Uterus (tissue), 4 donors: ENCODE measurements around the gene PSMD8. TPM values are rescaled to one million over a fixed set of nuclear protein-coding genes. Genes with fewer than 3 reads are reported as not detected.

Experiments
- DNase-seq, 2 donors: peaks; one replicate each; pipeline ENCODE4 v3.0.0-alpha.2; 2019 to 2020
- H3K27ac ChIP-seq, 2 donors: fragments of 200-600 bp; sonication (generic); 1 replicate in 1 of 2; 2 replicates in 1 of 2; pipeline ENCODE4 v1.5.1; 2016 to 2018
- H3K27me3 ChIP-seq, 2 donors: fragments of 200-600 bp; sonication (generic); one replicate each; pipeline ENCODE4 v1.5.1; 2018 to 2019; ENCODE audit warnings: control low read depth in 1 of 2
- H3K36me3 ChIP-seq, 2 donors: fragments of 200-600 bp; sonication (generic); one replicate each; pipeline ENCODE4 v1.5.1; 2019; ENCODE audit warnings: control low read depth in 1 of 2
- H3K4me1 ChIP-seq, 2 donors: fragments of 200-600 bp; sonication (generic); one replicate each; pipeline ENCODE4 v1.5.1; 2018 to 2019; ENCODE audit warnings: control low read depth in 1 of 2
- H3K4me3 ChIP-seq, 2 donors: fragments of 200-600 bp; sonication (generic); 1 replicate in 1 of 2; 2 replicates in 1 of 2; pipeline ENCODE4 v1.5.1; 2018 to 2019; ENCODE audit warnings: mild to moderate bottlenecking in 1 of 2
- H3K9me3 ChIP-seq, 2 donors: fragments of 200-600 bp; sonication (generic); one replicate each; pipeline ENCODE4 v1.5.1; 2019; ENCODE audit warnings: control low read depth in 1 of 2
- POLR2A ChIP-seq, 2 donors: fragments of 450-650 bp; IDR thresholded peaks; one replicate each; pipeline ENCODE4 v1.6.1; 2016; ENCODE audit warnings: antibody characterized with exemption in 2 of 2, mild to moderate bottlenecking in 1 of 2, moderate library complexity in 1 of 2
- intact Hi-C: fragments of 100-400 bp; cut with DNase I; formaldehyde crosslinking; loops from one replicate; pipeline ENCODE4 v1.15.1; 2023; ENCODE audit warnings: low total_unique reads
- total RNA-seq, 4 donors: library from RNA; depleted of rRNA in 3 of 4; stranded (reverse); fragments of >200 nt in 3 of 4; gene quantifications; one replicate each; pipeline versions ENCODE4 v1.1.0 to v1.2.4, GENCODE V29; 2014 to 2023
- TF ChIP-seq, protein P1 (sequence below), 4 experiments: fragments of 200-600 bp in 2 of 4; fragments of 450-650 bp in 2 of 4; sonication (generic) in 2 of 4; IDR thresholded peaks; one replicate each; pipeline ENCODE4 v1.5.1; 2016 to 2019; ENCODE audit warnings: antibody characterized with exemption in 4 of 4, mild to moderate bottlenecking in 2 of 4, moderate library complexity in 1 of 4
- donor health status: DM: yes; HTN: yes; CAD: no.

The PSMD8 gene
- total RNA-seq, 4 donors from 2014 or later: 67.4 to 156 (median 128) TPM

DNA sequence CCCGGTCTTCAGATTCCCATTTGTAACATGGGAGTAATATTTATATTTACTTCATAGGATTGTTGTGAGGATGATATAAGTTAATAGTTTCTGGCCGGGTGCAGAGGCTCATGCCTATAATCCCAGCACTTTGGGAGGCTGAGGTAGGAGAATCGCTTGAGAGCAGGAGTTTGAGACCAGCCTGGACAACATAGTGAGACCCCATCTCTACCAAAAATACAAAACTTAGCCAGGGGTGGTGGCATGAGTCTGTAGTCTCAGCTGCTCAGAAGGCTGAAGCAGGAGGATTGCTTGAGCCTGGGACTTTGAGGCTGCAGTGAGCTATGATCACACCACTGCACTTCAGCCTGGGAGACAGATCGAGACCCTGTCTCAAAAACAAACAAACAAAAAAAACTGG lies 27.5 kb upstream of the PSMD8 start:
- Histone ChIP-seq H3K4me3 (no peak overlapping the region), H3K36me3 (no peaks in the 10 kb centered on the region), H3K4me1 (no peaks in the 10 kb centered on the region), H3K9me3 (no peaks in the 10 kb centered on the region), H3K27ac (no peak overlapping the region), H3K27me3 (no peaks in the 10 kb centered on the region)
- intact Hi-C loops: no loop called here
- TF ChIP-seq POLR2A (IDR thresholded peaks at IDR 0.05): no peak
- TF ChIP-seq, protein P1, sequence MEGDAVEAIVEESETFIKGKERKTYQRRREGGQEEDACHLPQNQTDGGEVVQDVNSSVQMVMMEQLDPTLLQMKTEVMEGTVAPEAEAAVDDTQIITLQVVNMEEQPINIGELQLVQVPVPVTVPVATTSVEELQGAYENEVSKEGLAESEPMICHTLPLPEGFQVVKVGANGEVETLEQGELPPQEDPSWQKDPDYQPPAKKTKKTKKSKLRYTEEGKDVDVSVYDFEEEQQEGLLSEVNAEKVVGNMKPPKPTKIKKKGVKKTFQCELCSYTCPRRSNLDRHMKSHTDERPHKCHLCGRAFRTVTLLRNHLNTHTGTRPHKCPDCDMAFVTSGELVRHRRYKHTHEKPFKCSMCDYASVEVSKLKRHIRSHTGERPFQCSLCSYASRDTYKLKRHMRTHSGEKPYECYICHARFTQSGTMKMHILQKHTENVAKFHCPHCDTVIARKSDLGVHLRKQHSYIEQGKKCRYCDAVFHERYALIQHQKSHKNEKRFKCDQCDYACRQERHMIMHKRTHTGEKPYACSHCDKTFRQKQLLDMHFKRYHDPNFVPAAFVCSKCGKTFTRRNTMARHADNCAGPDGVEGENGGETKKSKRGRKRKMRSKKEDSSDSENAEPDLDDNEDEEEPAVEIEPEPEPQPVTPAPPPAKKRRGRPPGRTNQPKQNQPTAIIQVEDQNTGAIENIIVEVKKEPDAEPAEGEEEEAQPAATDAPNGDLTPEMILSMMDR (IDR thresholded peaks at IDR 0.05): no peak
- no peak for DNase-seq

DNA sequence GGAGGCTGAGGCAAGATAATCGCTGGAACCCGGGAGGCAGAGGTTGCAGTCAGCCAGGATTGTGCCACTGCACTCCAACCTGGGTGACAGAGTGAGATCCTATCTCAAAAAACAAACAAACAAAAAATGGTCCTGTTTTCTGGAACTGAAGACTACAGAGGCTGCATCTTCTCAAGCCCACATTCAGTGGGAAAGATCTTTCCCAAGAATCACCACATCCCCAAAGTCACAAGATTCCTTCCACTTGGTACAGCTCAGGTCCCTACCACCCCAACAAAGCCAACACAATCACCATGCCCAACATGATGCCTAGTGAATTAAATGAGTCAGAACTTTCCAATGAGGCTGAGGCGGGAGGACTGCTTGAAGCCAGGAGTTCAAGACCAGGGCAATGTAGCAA lies 23.5 kb upstream of the PSMD8 start:
- H3K27ac ChIP-seq: no peak overlapping the region
- no peaks in the 10 kb centered on the region for H3K9me3 ChIP-seq
- H3K36me3 ChIP-seq: no peaks in the 10 kb centered on the region
- no peaks in the 10 kb centered on the region for H3K4me1 ChIP-seq
- TF ChIP-seq POLR2A (IDR thresholded peaks at IDR 0.05): no peak
- TF ChIP-seq, protein P1 (IDR thresholded peaks at IDR 0.05): no peak
- no peaks in the 10 kb centered on the region for H3K27me3 ChIP-seq
- intact Hi-C loops: no loop called here
- DNase-seq: no peak
- H3K4me3 ChIP-seq: no peak overlapping the region

DNA sequence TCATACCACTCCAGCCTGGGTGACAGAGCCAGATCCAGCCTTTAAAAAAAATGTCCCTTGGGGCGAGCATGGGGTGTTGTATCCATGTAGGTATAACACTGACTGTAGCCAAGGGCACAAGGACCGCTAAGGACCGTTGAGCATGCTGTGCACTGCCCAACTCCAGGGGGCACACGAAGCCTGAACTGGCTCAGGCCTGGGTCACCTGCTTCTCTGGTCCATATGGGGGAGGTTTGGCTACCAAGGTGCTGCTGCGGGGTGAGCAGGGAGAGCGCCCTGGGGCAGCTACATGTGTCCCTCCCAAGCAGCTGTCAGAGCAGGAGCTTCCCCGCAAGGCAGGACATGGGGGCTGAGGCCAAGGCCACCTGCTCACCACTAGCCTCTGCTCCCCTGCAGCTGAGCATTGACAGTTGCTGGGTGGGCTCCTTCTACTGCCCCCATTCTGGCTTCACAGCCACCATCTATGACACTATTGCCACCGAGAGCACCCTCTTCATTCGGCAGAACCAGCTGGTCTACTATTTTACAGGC lies 22.4 kb upstream of the PSMD8 start:
- no peak for TF ChIP-seq POLR2A (IDR thresholded peaks at IDR 0.05)
- TF ChIP-seq, protein P1 (IDR thresholded peaks at IDR 0.05): no peak

DNA sequence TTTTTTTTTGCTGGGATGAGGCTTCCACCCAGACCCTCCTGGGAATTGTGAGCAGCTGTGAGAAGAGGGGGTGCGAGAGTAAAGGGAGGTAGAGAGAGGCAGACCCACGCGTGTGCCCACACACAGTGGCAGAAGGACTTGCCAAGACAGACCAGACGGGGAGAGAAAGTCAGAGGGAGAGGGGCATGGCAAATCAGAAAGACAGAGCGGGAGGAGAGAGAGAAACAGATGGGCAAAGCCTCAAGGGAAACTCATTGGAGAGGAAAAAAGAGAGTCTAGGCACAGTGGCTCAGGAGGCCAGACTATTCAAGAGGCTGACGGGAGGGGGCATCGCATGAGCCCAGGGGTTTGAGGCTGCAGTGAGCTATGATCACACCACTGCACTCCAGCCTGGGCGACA lies 21.8 kb upstream of the PSMD8 start:
- H3K36me3 ChIP-seq: no peaks in the 10 kb centered on the region
- H3K9me3 ChIP-seq: no peaks in the 10 kb centered on the region
- intact Hi-C loops: no loop called here

More for the DNA sequence above, 22.4 kb upstream of the PSMD8 start:
- no peak overlapping the region for H3K4me3 ChIP-seq
- intact Hi-C loops: no loop called here
- no peaks in the 10 kb centered on the region for H3K4me1 ChIP-seq
- DNase-seq: no peak
- no peaks in the 10 kb centered on the region for H3K36me3 ChIP-seq
- no peak overlapping the region for H3K27ac ChIP-seq
- no peaks in the 10 kb centered on the region for H3K9me3 ChIP-seq
- no peaks in the 10 kb centered on the region for H3K27me3 ChIP-seq

More for the DNA sequence above, 21.8 kb upstream of the PSMD8 start:
- no peak for TF ChIP-seq POLR2A (IDR thresholded peaks at IDR 0.05)
- TF ChIP-seq, protein P1 (IDR thresholded peaks at IDR 0.05): no peak
- H3K4me1 ChIP-seq: no peaks in the 10 kb centered on the region
- no peak overlapping the region for H3K4me3 ChIP-seq
- H3K27ac ChIP-seq: no peak overlapping the region
- H3K27me3 ChIP-seq: no peaks in the 10 kb centered on the region
- DNase-seq: no peak
